H1 (cell line): Measurements from ENCODE around the gene NAPG. TPM values are rescaled to one million over a fixed set of nuclear protein-coding genes. Genes with fewer than 3 reads are reported as not detected.

Source experiments
- CTCF ChIA-PET: fragments of 300-600 bp; sonication (Branson Sonifier 250); formaldehyde crosslinking; loops from one replicate; lab custom pipeline; 2021; ENCODE audit not compliant: partially characterized antibody; lab: Charles Lee
- POLR2A ChIA-PET: fragments of 300-600 bp; sonication (Branson Sonifier 250); formaldehyde crosslinking; loops from one replicate; lab custom pipeline; 2021; ENCODE audit warnings: inconsistent platforms; ENCODE audit not compliant: partially characterized antibody; lab: Charles Lee
- DNase-seq, 2 experiments: peaks; one replicate each; pipeline versions ENCODE4 v3.0.0 to v3.0.0-alpha.2; 2010 to 2022; ENCODE audit warnings: low spot score in 2 of 2, low read depth in 1 of 2, mixed read lengths in 1 of 2
- FAIRE-seq: peaks from 2 replicates; lab custom pipeline; 2011; peaks lifted over from hg19 to GRCh38; lab: Jason Lieb, UNC
- H2AFZ ChIP-seq: 2 replicates; pipeline ENCODE4 v1.8.1; 2012; ENCODE audit warnings: low read length, inconsistent platforms
- H2AK5ac ChIP-seq: 2 replicates; pipeline ENCODE4 v1.6.1; 2013; ENCODE audit warnings: low read depth, low read length
- H2BK120ac ChIP-seq: replicated peaks from 2 replicates; pipeline ENCODE3; 2013; ENCODE audit warnings: low read depth, low read length, inconsistent platforms
- H2BK12ac ChIP-seq: 2 replicates; pipeline ENCODE4 v1.6.1; 2013; ENCODE audit warnings: low read depth, low read length
- H2BK15ac ChIP-seq: 2 replicates; pipeline ENCODE4 v1.6.1; 2013; ENCODE audit warnings: low read length
- H2BK20ac ChIP-seq: 2 replicates; pipeline ENCODE4 v1.6.1; 2013; ENCODE audit warnings: low read length
- H2BK5ac ChIP-seq: 2 replicates; pipeline ENCODE4 v1.6.1; 2013; ENCODE audit warnings: low read depth, low read length
- H3K14ac ChIP-seq: 2 replicates; pipeline ENCODE4 v1.6.1; 2013; ENCODE audit warnings: inconsistent platforms; ENCODE audit not compliant: insufficient read length
- H3K18ac ChIP-seq: 2 replicates; pipeline ENCODE4 v1.6.1; 2013; ENCODE audit warnings: low read length; ENCODE audit errors: extremely low read depth
- H3K23ac ChIP-seq: 2 replicates; pipeline ENCODE4 v1.6.1; 2013; ENCODE audit warnings: inconsistent platforms; ENCODE audit not compliant: insufficient read length
- H3K23me2 ChIP-seq: 2 replicates; pipeline ENCODE4 v1.6.1; 2013; ENCODE audit warnings: low read depth, low read length
- H3K27ac ChIP-seq: 2 replicates; pipeline ENCODE4 v1.6.1; 2011; ENCODE audit warnings: low read depth, low read length, inconsistent platforms
- H3K27me3 ChIP-seq, 4 experiments: replicated peaks in 1 of 4; 1 replicate in 1 of 4; 2 replicates in 3 of 4; pipeline versions ENCODE4 v1.6.1 to v1.8.1; 2011 to 2013; ENCODE audit warnings: low read length in 3 of 4, mild to moderate bottlenecking in 3 of 4, inconsistent platforms in 2 of 4, mixed read lengths in 2 of 4, moderate library complexity in 1 of 4; ENCODE audit not compliant: control insufficient read depth in 3 of 4, insufficient read depth in 3 of 4; ENCODE audit errors: extremely low read depth in 1 of 4
- H3K36me3 ChIP-seq, 4 experiments: 2 replicates each; pipeline versions ENCODE4 v1.6.1 to v1.8.1; 2011 to 2013; ENCODE audit warnings: mild to moderate bottlenecking in 4 of 4, low read length in 3 of 4, moderate library complexity in 2 of 4, control low read depth in 1 of 4, inconsistent platforms in 1 of 4; ENCODE audit not compliant: insufficient read depth in 4 of 4, control insufficient read depth in 2 of 4
- H3K4ac ChIP-seq: replicated peaks from 2 replicates; pipeline ENCODE3; 2013; ENCODE audit warnings: low read length, low read depth, mixed read lengths, inconsistent platforms; ENCODE audit not compliant: insufficient read length
- H3K4me1 ChIP-seq, 4 experiments: replicated peaks in 1 of 4; 1 replicate in 1 of 4; 2 replicates in 3 of 4; pipeline versions ENCODE4 v1.6.1 to v1.8.1; 2011 to 2013; ENCODE audit warnings: low read length in 3 of 4, inconsistent platforms in 2 of 4, mixed read lengths in 1 of 4; ENCODE audit not compliant: insufficient read depth in 4 of 4, control insufficient read depth in 3 of 4
- H3K4me2 ChIP-seq, 2 experiments: 2 replicates each; pipeline versions ENCODE4 v1.6.1 to v1.8.1; 2011 to 2013; ENCODE audit warnings: low read depth in 2 of 2, low read length in 2 of 2, control low read depth in 1 of 2, inconsistent platforms in 1 of 2, mild to moderate bottlenecking in 1 of 2; ENCODE audit not compliant: insufficient read depth in 1 of 2
- H3K4me3 ChIP-seq, 4 experiments: fragments of 200-600, 300-600 bp in 1 of 4; sonication (generic), shearing (Covaris generic), sonication (Bioruptor Twin) in 1 of 4; 2 replicates each; pipeline versions ENCODE4 v1.5.1 to v1.8.1; 2011 to 2016; ENCODE audit warnings: low read length in 4 of 4, low read depth in 3 of 4, control low read depth in 2 of 4, inconsistent platforms in 2 of 4, mild to moderate bottlenecking in 2 of 4, mixed read lengths in 1 of 4, moderate library complexity in 1 of 4; ENCODE audit not compliant: insufficient read depth in 2 of 4; ENCODE audit errors: extremely low read depth in 1 of 4
- H3K56ac ChIP-seq: replicated peaks from 2 replicates; pipeline ENCODE3; 2013; ENCODE audit warnings: low read depth, mild to moderate bottlenecking, mixed read lengths, low read length, inconsistent platforms; ENCODE audit not compliant: insufficient read length
- H3K79me1 ChIP-seq: 2 replicates; pipeline ENCODE4 v1.6.1; 2013; ENCODE audit warnings: low read depth, low read length, control low read depth
- H3K79me2 ChIP-seq, 2 experiments: 2 replicates each; pipeline versions ENCODE4 v1.6.1 to v1.8.1; 2012 to 2013; ENCODE audit warnings: low read length in 2 of 2, mild to moderate bottlenecking in 2 of 2, inconsistent platforms in 1 of 2; ENCODE audit not compliant: insufficient read depth in 2 of 2, control insufficient read depth in 1 of 2
- H3K9ac ChIP-seq, 4 experiments: replicated peaks in 1 of 4; 1 replicate in 1 of 4; 2 replicates in 3 of 4; pipeline versions ENCODE4 v1.6.1 to v1.8.1; 2011 to 2013; ENCODE audit warnings: low read depth in 3 of 4, low read length in 3 of 4, control low read depth in 2 of 4, mild to moderate bottlenecking in 2 of 4, moderate library complexity in 2 of 4, inconsistent platforms in 1 of 4; ENCODE audit errors: extremely low read depth in 1 of 4
- H3K9me3 ChIP-seq, 2 experiments: 2 replicates each; pipeline versions ENCODE4 v1.6.1 to v1.8.1; 2012 to 2013; ENCODE audit warnings: mild to moderate bottlenecking in 2 of 2, moderate library complexity in 2 of 2, control low read depth in 1 of 2, inconsistent platforms in 1 of 2, low read depth in 1 of 2, low read length in 1 of 2, mixed read lengths in 1 of 2; ENCODE audit not compliant: insufficient read depth in 2 of 2
- H4K20me1 ChIP-seq, 2 experiments: replicated peaks in 1 of 2; 2 replicates each; pipeline versions ENCODE3 to v1.8.1; 2011 to 2013; ENCODE audit warnings: inconsistent platforms in 2 of 2, low read length in 2 of 2, mild to moderate bottlenecking in 1 of 2; ENCODE audit not compliant: insufficient read depth in 2 of 2, control insufficient read depth in 1 of 2
- H4K5ac ChIP-seq: 2 replicates; pipeline ENCODE4 v1.6.1; 2013; ENCODE audit warnings: low read length, low read depth, mixed read lengths, inconsistent platforms; ENCODE audit not compliant: insufficient read length
- H4K8ac ChIP-seq: 2 replicates; pipeline ENCODE4 v1.8.0; 2013; ENCODE audit warnings: mild to moderate bottlenecking, moderate library complexity, low read length, inconsistent platforms; ENCODE audit not compliant: insufficient read depth; ENCODE audit errors: extremely low read depth
- H4K91ac ChIP-seq: replicated peaks from 2 replicates; pipeline ENCODE3; 2013; ENCODE audit warnings: low read length, mixed read lengths, inconsistent platforms; ENCODE audit not compliant: insufficient read length
- KDM1A ChIP-seq: fragments of 200-600, 300-600 bp; sonication (generic); IDR thresholded peaks from 2 replicates; pipeline ENCODE4 v1.7.1; 2016; ENCODE audit warnings: mild to moderate bottlenecking, low read length, borderline replicate concordance
- NRF1 ChIP-seq: IDR thresholded peaks from 2 replicates; pipeline ENCODE4 v1.6.1; 2011; ENCODE audit warnings: mild to moderate bottlenecking, low read depth, low read length, improper control_type of control experiment
- SP2 ChIP-seq: IDR thresholded peaks from 2 replicates; pipeline ENCODE4 v1.6.1; 2012; ENCODE audit warnings: mild to moderate bottlenecking, low read length, inconsistent platforms
- SP4 ChIP-seq: IDR thresholded peaks from 2 replicates; pipeline ENCODE4 v1.6.1; 2012; ENCODE audit warnings: low read length, inconsistent platforms
- TAF7 ChIP-seq: optimal IDR thresholded peaks from 2 replicates; pipeline ENCODE3; 2011; ENCODE audit warnings: low read depth, mild to moderate bottlenecking, inconsistent platforms, low read length, moderate library complexity, borderline replicate concordance
- WGBS, 2 experiments: shearing (Covaris generic) in 1 of 2; methylation state at CpG; one replicate each; pipeline versions ENCODE4 v1.1.6 to v1.1.7; 2013 to 2015; ENCODE audit warnings: low lambda C conversion rate in 2 of 2, mixed read lengths in 2 of 2, inconsistent platforms in 1 of 2, low coverage in 1 of 2, missing lambda C conversion rate in 1 of 2; ENCODE audit not compliant: insufficient replicate concordance in 2 of 2, insufficient coverage in 1 of 2, insufficient read length in 1 of 2; ENCODE audit errors: extremely low coverage in 1 of 2, missing lambda C conversion rate in 1 of 2; 5-methylcytosine and 5-hydroxymethylcytosine counted together
- polyA plus RNA-seq, 7 experiments: library from polyadenylated mRNA; depleted of rRNA in 3 of 7; stranded (reverse) in 5 of 7; unstranded in 2 of 7; fragments of >200 nt in 5 of 7; fragments of 200-250 nt in 2 of 7; gene quantifications; 1 replicate in 5 of 7; 2 replicates in 1 of 7; 4 replicates in 1 of 7; pipeline versions ENCODE4 v1.2.1 to v1.2.3, GENCODE V29; 2011 to 2013; ENCODE audit warnings: missing spikeins in 2 of 7, mixed read lengths in 2 of 7
- total RNA-seq: library from RNA; stranded (reverse); fragmentation: NEBNext Ultra II Directional; extraction: Animal tissue kit (Norgen Biotek cat#: 25700); gene quantifications from 2 replicates; pipeline ENCODE4 v1.2.1, GENCODE V29; 2021
- TF ChIP-seq, protein P1 (sequence below): IDR thresholded peaks from 2 replicates; pipeline ENCODE4 v1.6.1; 2012; ENCODE audit warnings: low read length, inconsistent platforms
- TF ChIP-seq, protein P2 (sequence below): IDR thresholded peaks from 2 replicates; pipeline ENCODE4 v1.6.1; 2011; ENCODE audit warnings: low read length, improper control_type of control experiment
- TF ChIP-seq, protein P3 (sequence below): IDR thresholded peaks from 2 replicates; pipeline ENCODE4 v1.6.1; 2011; ENCODE audit warnings: low read depth, mild to moderate bottlenecking, low read length; ENCODE audit not compliant: insufficient read depth

Gene NAPG
- total and polyA plus RNA-seq, 2 of the 8 experiments (the other 6 are each of a cell fraction or from before 2014, with no cell fraction given), result 8.0 to 23.5 TPM

DNA sequence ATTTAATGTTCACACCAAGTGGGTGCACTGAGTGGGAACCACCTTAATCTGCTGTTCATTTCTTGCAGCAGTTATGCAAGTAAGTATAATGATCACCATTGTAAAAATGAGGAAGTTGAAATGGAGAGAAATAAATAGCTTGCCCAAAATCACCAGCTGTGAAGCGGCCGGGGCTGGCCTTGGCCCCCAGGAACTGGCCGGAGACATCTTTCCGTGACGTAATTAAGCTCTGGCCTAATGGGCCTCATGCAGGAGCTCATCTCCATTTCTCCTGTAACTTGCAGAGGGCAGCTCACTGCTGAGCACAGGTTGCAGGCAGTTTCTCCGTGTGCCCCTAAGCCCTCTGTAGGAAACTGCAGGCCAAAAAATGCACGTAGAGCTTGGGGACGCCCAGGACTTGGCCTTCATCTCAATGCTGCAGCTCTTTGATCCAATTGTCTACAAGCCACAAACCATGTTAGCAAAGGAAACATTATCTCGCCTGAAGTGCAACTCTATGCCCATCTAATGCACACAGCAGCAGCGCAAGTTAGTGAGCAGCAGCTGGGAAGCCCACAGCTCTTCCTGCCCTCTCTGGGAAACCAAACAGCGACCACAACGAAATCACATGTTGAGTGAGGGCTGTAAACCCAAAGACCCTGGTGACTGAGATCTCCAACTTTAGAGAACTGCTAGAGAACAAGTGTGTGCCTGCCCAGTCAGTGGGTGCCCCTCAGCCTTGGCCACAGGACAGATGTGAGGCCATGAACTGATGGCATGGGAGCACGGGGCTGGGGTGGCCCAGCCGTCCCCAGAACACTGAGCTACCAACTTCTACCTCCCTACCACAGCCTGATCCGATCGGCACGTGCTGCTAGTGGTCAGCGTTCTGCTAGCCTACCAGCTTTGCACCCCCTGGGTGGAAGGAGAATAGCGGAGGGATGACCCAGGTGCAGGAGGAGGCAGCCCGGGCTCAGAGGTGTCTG lies 42.6 kb upstream of the NAPG start:
- Histone ChIP-seq H3K79me2 (no peaks in the 10 kb centered on the region), H3K4me2 (no peak overlapping the region), H3K56ac (no peak overlapping the region), H3K36me3 (no peaks in the 10 kb centered on the region), H3K9me3 (no peaks in the 10 kb centered on the region), H3K4ac (no peak overlapping the region), H3K9ac (no peak overlapping the region), H3K27me3 (peaks cover 7 to 21% (median 13%) of the 10 kb centered on the region in 4 experiments), H2BK120ac (no peak overlapping the region), H3K4me1 (peaks cover 0 to 6% (median under 1%) of the 10 kb centered on the region in 4 experiments; a peak in 3 of 7 replicates), H3K4me3 (no peak overlapping the region), H3K23me2 (no peaks in the 10 kb centered on the region), H2BK12ac (no peak overlapping the region), H3K14ac (no peak overlapping the region), H2AK5ac (no peak overlapping the region), H4K20me1 (no peaks in the 10 kb centered on the region), H2BK20ac (0 out of 2 replicates have a peak overlapping the region, but pooled peaks have one; percentile 10), H2AFZ (no peak overlapping the region), H4K8ac (no peak overlapping the region; the same call in 1 of the 2 replicates), H2BK15ac (no peak overlapping the region), H4K91ac (no peak overlapping the region), H3K27ac (no peak overlapping the region), H2BK5ac (no peak overlapping the region), H4K5ac (no peak overlapping the region), H3K18ac (no peak overlapping the region; the same call in 1 of the 2 replicates), H3K23ac (no peak overlapping the region), H3K79me1 (no peaks in the 10 kb centered on the region)
- FAIRE-seq, result no peak
- ChIA-PET CTCF (interaction anchor here (0.7 to 2.8 kb wide), 13 partner anchors 8 to 480 kb away, joined by 3 to 20 read pairs (median 3); no protein-coding TSS in a partner anchor), POLR2A (no interaction called here)
- DNase-seq, result no peak
- WGBS, 2 experiments, result 88% methylated on average over 20 of the region's 20 CpGs; no CpG with 5 or more reads in 1 of the 2 experiments
- TF ChIP-seq SP2 (no peak), SP4 (no peak), TAF7 (no peak), KDM1A (no peak), NRF1 (no peak)
- TF ChIP-seq, protein P1, sequence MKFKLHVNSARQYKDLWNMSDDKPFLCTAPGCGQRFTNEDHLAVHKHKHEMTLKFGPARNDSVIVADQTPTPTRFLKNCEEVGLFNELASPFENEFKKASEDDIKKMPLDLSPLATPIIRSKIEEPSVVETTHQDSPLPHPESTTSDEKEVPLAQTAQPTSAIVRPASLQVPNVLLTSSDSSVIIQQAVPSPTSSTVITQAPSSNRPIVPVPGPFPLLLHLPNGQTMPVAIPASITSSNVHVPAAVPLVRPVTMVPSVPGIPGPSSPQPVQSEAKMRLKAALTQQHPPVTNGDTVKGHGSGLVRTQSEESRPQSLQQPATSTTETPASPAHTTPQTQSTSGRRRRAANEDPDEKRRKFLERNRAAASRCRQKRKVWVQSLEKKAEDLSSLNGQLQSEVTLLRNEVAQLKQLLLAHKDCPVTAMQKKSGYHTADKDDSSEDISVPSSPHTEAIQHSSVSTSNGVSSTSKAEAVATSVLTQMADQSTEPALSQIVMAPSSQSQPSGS, result no peak
- TF ChIP-seq, protein P2, sequence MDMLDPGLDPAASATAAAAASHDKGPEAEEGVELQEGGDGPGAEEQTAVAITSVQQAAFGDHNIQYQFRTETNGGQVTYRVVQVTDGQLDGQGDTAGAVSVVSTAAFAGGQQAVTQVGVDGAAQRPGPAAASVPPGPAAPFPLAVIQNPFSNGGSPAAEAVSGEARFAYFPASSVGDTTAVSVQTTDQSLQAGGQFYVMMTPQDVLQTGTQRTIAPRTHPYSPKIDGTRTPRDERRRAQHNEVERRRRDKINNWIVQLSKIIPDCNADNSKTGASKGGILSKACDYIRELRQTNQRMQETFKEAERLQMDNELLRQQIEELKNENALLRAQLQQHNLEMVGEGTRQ, result no peak
- TF ChIP-seq, protein P3, sequence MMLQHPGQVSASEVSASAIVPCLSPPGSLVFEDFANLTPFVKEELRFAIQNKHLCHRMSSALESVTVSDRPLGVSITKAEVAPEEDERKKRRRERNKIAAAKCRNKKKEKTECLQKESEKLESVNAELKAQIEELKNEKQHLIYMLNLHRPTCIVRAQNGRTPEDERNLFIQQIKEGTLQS, result no peak
